B cell (primary cell): ENCODE measurements around the gene CRYGN. TPM values are rescaled to one million over a fixed set of nuclear protein-coding genes. Genes with fewer than 3 reads are reported as not detected.

Source experiments
- ATAC-seq: fragments of 200-7000 bp; cut with Tn5 transposase; one replicate; pipeline ENCODE4 v1.10.0; 2021; ENCODE audit warnings: low read depth, mild to moderate bottlenecking, moderate number of reproducible peaks, moderate library complexity
- CTCF ChIA-PET: fragments of 350-600 bp; sonication (Branson Sonifier 250); formaldehyde crosslinking; loops from one replicate; lab custom pipeline; 2021; ENCODE audit warnings: antibody characterized with exemption, inconsistent platforms; lab: Charles Lee
- POLR2A ChIA-PET: fragments of 350-600 bp; sonication (Branson Sonifier 250); formaldehyde crosslinking; loops from one replicate; lab custom pipeline; 2021; ENCODE audit warnings: antibody characterized with exemption; lab: Charles Lee
- DNase-seq: peaks from one replicate; pipeline ENCODE4 v3.0.0; 2013
- H2AFZ ChIP-seq: 2 replicates; pipeline ENCODE4 v1.6.1; 2012; ENCODE audit warnings: mild to moderate bottlenecking, low read depth, low read length; ENCODE audit not compliant: insufficient read depth, poor library complexity, severe bottlenecking
- H3K27ac ChIP-seq, 2 donors: 1 replicate in 1 of 2; 2 replicates in 1 of 2; pipeline ENCODE4 v1.5.1; 2012 to 2013; ENCODE audit warnings: low read length in 2 of 2, mild to moderate bottlenecking in 2 of 2, moderate library complexity in 1 of 2
- H3K27me3 ChIP-seq, 4 experiments: fragments of 200-600 bp in 1 of 4; sonication (generic) in 1 of 4; replicated peaks in 1 of 4; 1 replicate in 2 of 4; 2 replicates in 2 of 4; pipeline versions ENCODE4 v1.6.1 to v1.7.0; 2013 to 2016; ENCODE audit warnings: low read length in 3 of 4, mild to moderate bottlenecking in 2 of 4, mixed read lengths in 1 of 4, moderate library complexity in 1 of 4; ENCODE audit not compliant: insufficient read depth in 4 of 4, control insufficient read depth in 3 of 4; ENCODE audit errors: control extremely low read depth in 1 of 4
- H3K36me3 ChIP-seq, 2 experiments: replicated peaks in 1 of 2; 1 replicate in 1 of 2; 2 replicates in 1 of 2; pipeline versions ENCODE4 v1.6.1 to v1.7.1; 2013; ENCODE audit warnings: low read length in 1 of 2; ENCODE audit not compliant: insufficient read depth in 2 of 2, control insufficient read depth in 1 of 2; ENCODE audit errors: control extremely low read depth in 1 of 2, extremely low read depth in 1 of 2
- H3K4me1 ChIP-seq, 2 donors: fragments of 200-600 bp in 1 of 2; sonication (generic) in 1 of 2; 1 replicate in 1 of 2; 2 replicates in 1 of 2; pipeline versions ENCODE4 v1.5.1 to v1.6.1; 2013 to 2017; ENCODE audit warnings: low read length in 2 of 2; ENCODE audit not compliant: control insufficient read depth in 2 of 2, insufficient read depth in 2 of 2
- H3K4me2 ChIP-seq: replicated peaks from 2 replicates; pipeline ENCODE3; 2012; ENCODE audit warnings: mild to moderate bottlenecking, low read depth, low read length; ENCODE audit not compliant: poor library complexity, severe bottlenecking
- H3K4me3 ChIP-seq, 5 experiments: fragments of 200-600 bp in 1 of 5; sonication (generic) in 1 of 5; 1 replicate in 3 of 5; 2 replicates in 2 of 5; pipeline versions ENCODE4 v1.5.1 to v1.7.0; 2011 to 2016; ENCODE audit warnings: low read length in 4 of 5, mild to moderate bottlenecking in 4 of 5, low read depth in 2 of 5, control low read depth in 1 of 5, moderate library complexity in 1 of 5; ENCODE audit not compliant: insufficient read depth in 1 of 5; ENCODE audit errors: control extremely low read depth in 1 of 5, extremely low read depth in 1 of 5
- H3K79me2 ChIP-seq: fragments of 200-600 bp; sonication (generic); one replicate; pipeline ENCODE4 v1.6.0; 2016; ENCODE audit warnings: low read length; ENCODE audit not compliant: control insufficient read depth, insufficient read depth
- H3K9ac ChIP-seq: fragments of 200-600 bp; sonication (generic); 2 replicates; pipeline ENCODE4 v1.6.1; 2017; ENCODE audit warnings: mild to moderate bottlenecking, low read length, moderate library complexity
- H3K9me3 ChIP-seq, 3 donors: one replicate each; pipeline versions ENCODE4 v1.6.1 to v1.7.1; 2013; ENCODE audit warnings: low read length in 2 of 3; ENCODE audit not compliant: control insufficient read depth in 2 of 3, insufficient read depth in 1 of 3; ENCODE audit errors: control extremely low read depth in 1 of 3
- H4K20me1 ChIP-seq: 2 replicates; pipeline ENCODE4 v1.6.0; 2012; ENCODE audit warnings: mild to moderate bottlenecking, low read length; ENCODE audit not compliant: insufficient read depth, control insufficient read depth, poor library complexity, severe bottlenecking
- H3K27ac Mint-ChIP-seq: one replicate; pipeline ENCODE4 v1.8.0; 2021; ENCODE audit warnings: mixed read lengths
- H3K27me3 Mint-ChIP-seq: one replicate; pipeline ENCODE4 v1.8.0; 2021; ENCODE audit warnings: mixed read lengths
- H3K4me1 Mint-ChIP-seq: one replicate; pipeline ENCODE4 v1.8.0; 2021; ENCODE audit warnings: mixed read lengths
- H3K4me3 Mint-ChIP-seq: one replicate; pipeline ENCODE4 v1.8.0; 2021; ENCODE audit warnings: mixed read lengths
- H3K9me3 Mint-ChIP-seq: one replicate; pipeline ENCODE4 v1.8.0; 2022; ENCODE audit warnings: mixed read lengths; ENCODE audit not compliant: insufficient read depth
- CTCF ChIP-seq: fragments of 200-600 bp; IDR thresholded peaks from one replicate; pipeline ENCODE4 v1.8.0; 2022; ENCODE audit warnings: antibody characterized with exemption, mild to moderate bottlenecking
- EZH2 ChIP-seq: IDR thresholded peaks from 2 replicates; pipeline ENCODE4 v1.6.1; 2012; ENCODE audit warnings: borderline replicate concordance, low read depth, mild to moderate bottlenecking, moderate library complexity, low read length; ENCODE audit not compliant: insufficient read depth, poor library complexity, severe bottlenecking
- WGBS: methylation state at CpG from one replicate; pipeline ENCODE4 v1.1.5; 2013; ENCODE audit warnings: missing lambda C conversion rate; ENCODE audit not compliant: insufficient coverage; 5-methylcytosine and 5-hydroxymethylcytosine counted together
- intact Hi-C: fragments of 100-400 bp; cut with micrococcal nuclease; formaldehyde crosslinking; loops from one replicate; pipeline ENCODE4 v1.10.0; 2022
- polyA plus RNA-seq: library from polyadenylated mRNA; depleted of rRNA; stranded (reverse); fragments of >200 nt; gene quantifications from 2 replicates; pipeline ENCODE4 v1.2.3, GENCODE V29; 2012
- total RNA-seq, 2 donors: library from RNA; stranded (reverse); fragments of 120-200 nt in 1 of 2; gene quantifications; 1 replicate in 1 of 2; 2 replicates in 1 of 2; pipeline versions ENCODE4 v1.2.3 to v1.2.4, GENCODE V29; 2013 to 2022

The CRYGN gene
- total and polyA plus RNA-seq, 2 donors (not counting 1 experiment from before 2014, with no cell fraction given): not detected

- 90% methylated on average over 11 of the region's 16 CpGs for WGBS
- H3K4me1 Mint-ChIP-seq: peaks cover 16% of the 10 kb centered on the region
- ATAC-seq: no peak
- no peak overlapping the region for H3K27ac Mint-ChIP-seq
- intact Hi-C loops: no loop called here
- Histone ChIP-seq H3K9ac (no peak overlapping the region), H3K27ac (no peak overlapping the region), H2AFZ (no peak overlapping the region), H3K79me2 (no peaks in the 10 kb centered on the region), H3K9me3 (peaks cover 0 to 3% (median 0%) of the 10 kb centered on the region in 3 donors), H3K36me3 (no peaks in the 10 kb centered on the region), H3K4me2 (no peak overlapping the region), H3K27me3 (peaks cover 0 to 4% (median 0%) of the 10 kb centered on the region in 4 experiments), H3K4me3 (no peak overlapping the region), H3K4me1 (peaks cover 19 to 21% of the 10 kb centered on the region in 2 donors), H4K20me1 (no peaks in the 10 kb centered on the region)
- DNase-seq: no peak
- CTCF ChIA-PET: interaction anchor here (1.3 kb wide), 1 partner anchor 18 kb away, joined by 4 read pairs; no protein-coding TSS in a partner anchor
- no peaks in the 10 kb centered on the region for H3K9me3 Mint-ChIP-seq
- peaks cover 16% of the 10 kb centered on the region for H3K27me3 Mint-ChIP-seq
- no peak overlapping the region for H3K4me3 Mint-ChIP-seq
- TF ChIP-seq CTCF (no peak), EZH2 (no peak)
- POLR2A ChIA-PET: no interaction called here
These were observed 9.3 kb downstream of the CRYGN start for GRCh38 chr7:151430391-151431205.
